Endometrium (tissue), 2 donors: Measurements from ENCODE around the gene LMF1.
"Not testable (repeated sequence)": the region's sequence is repeated elsewhere in the genome, so short reads cannot be mapped to it uniquely, and the experiment has no call there.

Experiments
- FAIRE-seq: peaks from 2 replicates; lab custom pipeline; 2012; peaks lifted over from hg19 to GRCh38; lab: Jason Lieb, UNC
- donor health status: control.
- donor health status: control.

The LMF1 gene

GRCh38 chr16:827513-827912 lies 143.3 kb downstream of the LMF1 start:
- FAIRE-seq, result no peak

GRCh38 chr16:825341-826061 lies 145.3 kb downstream of the LMF1 start:
- FAIRE-seq, result no peak

- no peak for FAIRE-seq
These were observed 146.2 kb downstream of the LMF1 start for GRCh38 chr16:824601-825000.

- FAIRE-seq, result no peak
These were observed 146.6 kb downstream of the LMF1 start for GRCh38 chr16:824194-824593.

GRCh38 chr16:822909-823297 lies 147.9 kb downstream of the LMF1 start:
- no peak for FAIRE-seq

GRCh38 chr16:822174-822908 lies 148.4 kb downstream of the LMF1 start:
- FAIRE-seq, result no peak

GRCh38 chr16:821751-822150 lies 149.0 kb downstream of the LMF1 start:
- no peak for FAIRE-seq

- no peak for FAIRE-seq
These were observed 150.0 kb downstream of the LMF1 start for GRCh38 chr16:820748-821147.

GRCh38 chr16:820044-820408 lies 150.8 kb downstream of the LMF1 start:
- not testable (repeated sequence) for FAIRE-seq

- FAIRE-seq, result no peak
These were observed 151.3 kb downstream of the LMF1 start for GRCh38 chr16:819336-820043.

GRCh38 chr16:818592-818991 lies 152.2 kb downstream of the LMF1 start:
- FAIRE-seq, result no peak

GRCh38 chr16:818132-818531 lies 152.7 kb downstream of the LMF1 start:
- FAIRE-seq, result no peak

- no peak for FAIRE-seq
These were observed 153.5 kb downstream of the LMF1 start for GRCh38 chr16:817001-817906.

- no peak for FAIRE-seq
These were observed 154.9 kb downstream of the LMF1 start for GRCh38 chr16:815861-816260.

- FAIRE-seq, result no peak
These were observed 155.8 kb downstream of the LMF1 start for GRCh38 chr16:814974-815373.

- FAIRE-seq, result no peak
These were observed 156.8 kb downstream of the LMF1 start for GRCh38 chr16:813916-814412.

- no peak for FAIRE-seq
These were observed 157.4 kb downstream of the LMF1 start for GRCh38 chr16:813204-813915.

GRCh38 chr16:808085-808386 lies 162.7 kb downstream of the LMF1 start:
- no peak for FAIRE-seq

GRCh38 chr16:807347-808084 lies 163.3 kb downstream of the LMF1 start:
- FAIRE-seq, result peak; percentile 90

- no peak for FAIRE-seq
These were observed 165.3 kb downstream of the LMF1 start for GRCh38 chr16:805474-805873.
